HG02588 (cell line): ENCODE measurements around the gene GNPDA2.
"Not testable (repeated sequence)": the region's sequence is repeated elsewhere in the genome, so short reads cannot be mapped to it uniquely, and the experiment has no call there.

ENCODE experiments used
- ATAC-seq: cut with Tn5 transposase; IDR thresholded peaks from one replicate; pipeline ENCODE4 v1.9.1; 2021; ENCODE audit warnings: mild to moderate bottlenecking, moderate library complexity; ENCODE audit not compliant: unreplicated experiment

GNPDA2 gene

DNA sequence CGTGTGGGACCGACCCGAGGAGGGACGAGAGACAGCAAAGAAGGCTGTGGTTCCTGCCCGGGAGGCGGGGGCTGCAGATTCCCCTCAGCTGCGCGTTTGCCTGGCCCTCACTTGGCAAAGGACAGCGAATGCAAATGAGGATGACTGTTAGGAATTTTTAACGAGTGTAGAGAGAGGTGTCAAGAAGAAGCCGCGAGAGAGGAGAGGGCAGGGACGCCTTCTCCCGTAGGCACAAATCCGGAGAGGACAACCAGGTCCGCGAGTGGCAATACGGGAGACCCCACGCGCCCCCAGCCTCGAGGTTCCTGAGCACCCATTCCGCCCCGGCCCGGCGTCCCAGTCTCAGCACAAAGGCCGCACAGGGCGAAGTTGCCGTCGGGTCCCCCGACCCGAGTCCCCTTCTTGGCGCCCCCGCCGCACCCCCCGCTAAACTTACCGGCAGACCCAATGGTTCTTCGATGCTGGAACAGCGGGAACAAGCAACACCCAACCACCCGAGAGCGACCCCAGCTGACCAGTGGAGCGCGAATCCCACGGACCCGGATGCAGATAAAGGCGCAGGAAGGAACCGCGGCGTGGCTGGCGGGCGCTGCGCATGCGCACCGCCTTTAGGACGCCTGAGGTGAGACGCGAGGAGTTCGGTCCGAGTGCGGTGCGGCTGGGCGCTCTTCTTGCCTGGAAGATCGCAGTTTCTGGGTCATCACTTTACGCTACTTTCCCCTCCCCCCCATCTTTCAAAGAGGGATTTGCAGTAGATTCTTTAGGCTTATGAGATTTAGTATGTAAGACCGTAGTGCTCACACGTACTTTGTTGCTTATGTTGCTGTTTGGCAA lies at the start of gene GNPDA2:
TSS of gene GNPDA2 (minus strand) at position 519 of the 834 bp plus-strand sequence. CDS start 4,349 bp downstream, outside the sequence.
- ATAC-seq: peak; percentile 96

DNA sequence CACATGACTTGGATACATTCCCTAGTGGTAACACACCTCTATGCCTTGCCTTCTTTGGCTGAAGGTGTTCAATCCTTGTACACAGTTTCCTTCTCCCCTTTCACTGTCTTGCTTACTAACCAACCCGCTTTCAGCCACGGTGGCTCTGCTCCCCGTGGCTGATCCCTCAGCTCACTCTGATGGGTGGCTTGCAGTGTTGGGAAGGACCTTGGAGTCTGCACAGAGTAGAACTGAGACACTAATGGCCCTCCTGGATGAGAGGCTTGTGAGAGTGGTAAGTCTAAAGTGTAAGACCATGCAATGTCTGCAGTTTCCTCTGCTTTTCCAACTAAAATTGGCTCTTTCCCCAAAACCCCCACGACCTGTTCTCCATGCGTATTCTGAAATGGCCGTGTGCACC lies 46.0 kb upstream of the GNPDA2 start:
- no peak for ATAC-seq

GRCh38 chr4:44771789-44772188 lies 45.4 kb upstream of the GNPDA2 start:
- ATAC-seq: no peak

GRCh38 chr4:44766453-44766852 lies 40.1 kb upstream of the GNPDA2 start:
- ATAC-seq: no peak

DNA sequence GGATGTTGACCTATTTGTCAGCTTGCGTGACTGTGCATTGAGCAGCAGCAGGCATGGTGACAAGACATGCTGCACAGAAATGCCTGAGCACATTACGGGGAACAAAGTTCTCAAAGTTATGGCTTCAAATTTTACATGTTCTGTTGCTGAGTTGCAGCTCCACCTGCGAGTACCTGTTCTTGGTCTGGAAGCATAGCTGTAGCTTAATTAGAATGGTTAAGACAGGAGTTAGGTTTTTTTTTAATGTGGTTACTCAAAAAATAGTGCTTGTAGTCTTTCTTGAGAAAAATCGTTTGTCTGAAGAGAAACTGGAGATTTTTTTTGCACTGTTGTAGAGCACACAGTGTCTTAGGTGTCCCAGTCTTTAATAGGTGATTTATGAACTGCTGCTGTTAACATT lies 38.8 kb upstream of the GNPDA2 start:
- no peak for ATAC-seq

GRCh38 chr4:44761306-44761705 lies 35.0 kb upstream of the GNPDA2 start:
- no peak for ATAC-seq

- ATAC-seq: peak; percentile 79
Measured at GRCh38 chr4:44760142-44760898, 34.0 kb upstream of the GNPDA2 start.

- ATAC-seq: no peak
Measured at GRCh38 chr4:44756559-44756958, 30.2 kb upstream of the GNPDA2 start.

GRCh38 chr4:44740201-44740600 lies 13.8 kb upstream of the GNPDA2 start:
- ATAC-seq: no peak

- ATAC-seq: no peak
Measured at GRCh38 chr4:44738615-44739014, 12.3 kb upstream of the GNPDA2 start.

GRCh38 chr4:44736900-44737299 lies 10.5 kb upstream of the GNPDA2 start:
- no peak for ATAC-seq

DNA sequence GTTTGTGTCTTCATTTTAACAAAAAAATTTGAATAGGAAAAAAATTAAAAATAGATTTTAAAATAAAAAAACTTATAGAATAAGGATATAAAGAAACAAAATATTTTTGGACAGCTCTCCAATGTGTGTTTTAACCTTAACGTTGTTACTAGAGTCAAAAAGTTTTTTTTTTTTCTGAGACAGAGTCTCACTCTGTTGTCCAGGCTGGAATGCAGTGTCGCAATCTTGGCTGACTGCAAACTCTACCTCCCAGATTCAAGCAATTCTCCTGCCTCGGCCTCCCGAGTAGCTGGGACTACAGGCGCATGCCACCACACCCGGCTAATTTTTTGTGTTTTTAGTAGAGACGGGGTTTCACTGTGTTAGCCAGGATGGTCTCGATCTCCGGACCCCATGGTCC lies 2.3 kb upstream of the GNPDA2 start:
- not testable (repeated sequence) for ATAC-seq

DNA sequence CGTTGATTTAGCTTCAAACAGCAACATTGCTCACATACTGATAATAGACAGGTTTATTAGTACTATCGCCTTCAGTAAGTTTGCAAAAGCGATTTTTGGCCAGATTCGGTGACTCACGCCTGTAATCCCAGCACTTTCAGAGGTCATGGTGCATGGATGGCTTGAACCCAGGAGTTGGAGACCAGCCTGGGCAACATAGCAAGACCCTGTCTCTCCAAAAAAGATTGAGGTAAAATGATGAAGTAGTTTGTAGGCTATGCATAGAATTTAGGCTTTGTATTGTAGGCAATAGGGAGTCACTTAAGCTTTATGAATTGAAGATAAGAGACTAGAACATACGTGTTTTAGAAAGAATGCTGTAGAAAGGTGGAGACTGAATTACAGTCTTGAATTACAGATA lies 1.1 kb upstream of the GNPDA2 start:
- ATAC-seq: no peak

- no peak for ATAC-seq
Measured at GRCh38 chr4:44725726-44726037, 674 bp downstream of the GNPDA2 start.

GRCh38 chr4:44725166-44725565 lies 1.2 kb downstream of the GNPDA2 start:
- no peak for ATAC-seq

- ATAC-seq: no peak
Measured at GRCh38 chr4:44722001-44722400, 4.4 kb downstream of the GNPDA2 start.

- no peak for ATAC-seq
Measured at GRCh38 chr4:44720371-44720770, 6.0 kb downstream of the GNPDA2 start.

DNA sequence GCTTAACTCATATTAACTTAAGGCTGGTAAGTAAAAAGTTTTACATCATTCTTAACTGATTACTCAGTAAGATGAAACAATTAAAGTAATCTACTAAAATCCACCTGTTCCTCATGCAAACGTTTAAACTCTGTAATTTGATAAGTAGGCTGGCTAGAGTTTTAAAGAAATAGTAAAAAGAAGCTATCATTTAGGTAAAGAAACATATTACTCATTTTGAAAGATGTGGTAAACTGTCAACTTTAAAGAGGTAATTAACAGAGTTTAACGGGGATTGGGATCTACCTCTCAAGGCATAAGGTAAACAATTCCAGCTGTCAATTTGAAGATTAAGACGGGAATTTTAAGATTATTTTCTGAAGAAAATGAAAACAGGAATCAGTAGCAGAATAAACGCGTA lies 9.8 kb downstream of the GNPDA2 start:
- no peak for ATAC-seq

- no peak for ATAC-seq
Measured at GRCh38 chr4:44713125-44713524, 13.2 kb downstream of the GNPDA2 start.

- no peak for ATAC-seq
Measured at GRCh38 chr4:44704673-44705072, 21.7 kb downstream of the GNPDA2 start.

DNA sequence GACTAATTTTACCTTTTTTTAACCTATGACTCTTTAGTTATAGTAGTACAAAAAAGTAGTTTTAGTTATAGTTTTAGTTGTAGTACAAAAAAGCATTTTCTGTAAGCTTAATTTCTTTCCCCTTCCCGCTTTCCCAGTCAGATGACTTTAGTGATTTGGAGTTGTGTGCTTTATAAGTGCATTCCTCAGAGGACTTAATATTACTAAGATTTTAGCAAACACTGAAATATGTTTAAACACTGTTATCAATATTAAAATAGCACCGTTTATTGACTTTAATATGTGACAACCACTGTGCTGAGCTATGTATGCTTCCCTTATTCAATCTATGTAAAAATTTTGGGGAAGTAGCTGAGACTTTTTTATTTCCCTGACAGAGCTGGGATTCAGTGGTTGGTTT lies 25.3 kb downstream of the GNPDA2 start:
- ATAC-seq: no peak

DNA sequence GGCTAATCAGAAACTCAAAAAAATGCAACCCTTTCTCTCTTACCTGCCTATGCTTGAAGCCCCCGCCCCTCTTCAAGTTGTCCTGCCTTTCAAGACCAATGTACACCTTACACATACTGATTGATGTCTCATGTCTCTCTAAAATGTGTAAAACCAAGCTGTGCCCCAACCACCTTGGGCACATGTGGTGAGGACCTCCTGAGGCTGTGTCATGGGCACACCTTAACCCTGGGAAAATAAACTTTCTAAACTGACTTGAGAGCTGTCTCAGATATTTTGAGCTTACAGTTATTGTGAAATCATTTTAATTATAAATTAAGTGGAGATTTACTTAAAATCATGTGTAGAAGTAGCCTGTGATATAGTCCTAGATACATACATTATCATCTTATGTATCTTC lies 25.9 kb downstream of the GNPDA2 start:
- ATAC-seq: no peak
